PC-9 (cell line): ENCODE data around the gene SLC30A7. TPM values are rescaled to one million over a fixed set of nuclear protein-coding genes. Genes with fewer than 3 reads are reported as not detected.

Experiments
- BruUV-seq: library from RNA; stranded (reverse); fragments of 400-500 nt; replicated peaks from 2 replicates; lab custom pipeline; 2021; lab: Mats Ljungman, UMichigan
- CTCF ChIA-PET: fragments of 300-600 bp; sonication (Branson Sonifier 250); formaldehyde crosslinking; loops from one replicate; lab custom pipeline; 2022; ENCODE audit warnings: antibody characterized with exemption; lab: Charles Lee
- POLR2A ChIA-PET: fragments of 300-600 bp; sonication (Branson Sonifier 250); formaldehyde crosslinking; loops from one replicate; lab custom pipeline; 2022; ENCODE audit warnings: antibody characterized with exemption; ENCODE audit not compliant: unreplicated experiment; lab: Charles Lee
- DNase-seq, 2 experiments: peaks; one replicate each; pipeline versions ENCODE4 v3.0.0 to v3.0.0-alpha.2; 2015 to 2022; ENCODE audit warnings: mixed read lengths in 1 of 2
- H2AFZ ChIP-seq: fragments of 200-600 bp; sonication (generic); 2 replicates; pipeline ENCODE4 v1.8.1; 2017; ENCODE audit warnings: antibody characterized with exemption
- H3F3A ChIP-seq: fragments of 200-600 bp; sonication (generic); 2 replicates; pipeline ENCODE4 v1.8.1; 2017; ENCODE audit warnings: antibody characterized with exemption, mild to moderate bottlenecking, low read depth; ENCODE audit not compliant: insufficient read depth
- H3K27ac ChIP-seq: fragments of 200-600 bp; sonication (generic); 2 replicates; pipeline ENCODE4 v1.6.1; 2016; ENCODE audit warnings: mixed run types
- H3K27me3 ChIP-seq: fragments of 200-600 bp; sonication (generic); 2 replicates; pipeline ENCODE4 v1.6.1; 2016; ENCODE audit warnings: low read depth, mixed run types; ENCODE audit not compliant: insufficient read depth
- H3K36me3 ChIP-seq: fragments of 200-600 bp; sonication (generic); 2 replicates; pipeline ENCODE4 v1.6.1; 2016; ENCODE audit warnings: low read depth, mixed run types
- H3K4me1 ChIP-seq: fragments of 200-600 bp; sonication (generic); replicated peaks from 2 replicates; pipeline ENCODE4 v1.6.1; 2016; ENCODE audit warnings: mixed run types; ENCODE audit not compliant: insufficient read depth
- H3K4me2 ChIP-seq: fragments of 200-600 bp; sonication (generic); 2 replicates; pipeline ENCODE4 v1.6.1; 2017; ENCODE audit warnings: mixed run types
- H3K4me3 ChIP-seq: fragments of 200-600 bp; sonication (generic); 2 replicates; pipeline ENCODE4 v1.6.1; 2016; ENCODE audit warnings: mixed run types
- H3K79me2 ChIP-seq: fragments of 200-600 bp; sonication (generic); 2 replicates; pipeline ENCODE4 v1.6.1; 2017; ENCODE audit warnings: low read depth, mixed run types
- H3K9me2 ChIP-seq: fragments of 200-600 bp; sonication (generic); 2 replicates; pipeline ENCODE4 v1.8.1; 2017; ENCODE audit warnings: mild to moderate bottlenecking; ENCODE audit not compliant: insufficient read depth
- H3K9me3 ChIP-seq: fragments of 200-600 bp; sonication (generic); 2 replicates; pipeline ENCODE4 v1.8.1; 2016; ENCODE audit warnings: low read depth; ENCODE audit not compliant: insufficient read depth
- H4K20me1 ChIP-seq: fragments of 200-600 bp; sonication (generic); 2 replicates; pipeline ENCODE4 v1.8.1; 2017; ENCODE audit not compliant: insufficient read depth
- EZH2 ChIP-seq: fragments of 200-600 bp; sonication (generic); IDR thresholded peaks from 2 replicates; pipeline ENCODE4 v1.8.0; 2017; ENCODE audit warnings: antibody characterized with exemption, low read depth
- intact Hi-C: fragments of 100-400 bp; cut with micrococcal nuclease; formaldehyde crosslinking; loops from one replicate; pipeline ENCODE4 v1.10.0; 2022; ENCODE audit not compliant: unreplicated experiment
- total RNA-seq: library from RNA; stranded (reverse); gene quantifications from 2 replicates; pipeline ENCODE4 v1.2.3, GENCODE V29; 2021
- TF ChIP-seq, protein P1 (sequence below): fragments of 200-600 bp; sonication (generic); conservative IDR thresholded peaks from 2 replicates; pipeline ENCODE4 v1.6.1; 2017; ENCODE audit warnings: mixed run types, antibody characterized with exemption, mild to moderate bottlenecking, moderate library complexity

The SLC30A7 gene
- total RNA-seq, 1 experiment from 2014 or later: 27.4 TPM

DNA sequence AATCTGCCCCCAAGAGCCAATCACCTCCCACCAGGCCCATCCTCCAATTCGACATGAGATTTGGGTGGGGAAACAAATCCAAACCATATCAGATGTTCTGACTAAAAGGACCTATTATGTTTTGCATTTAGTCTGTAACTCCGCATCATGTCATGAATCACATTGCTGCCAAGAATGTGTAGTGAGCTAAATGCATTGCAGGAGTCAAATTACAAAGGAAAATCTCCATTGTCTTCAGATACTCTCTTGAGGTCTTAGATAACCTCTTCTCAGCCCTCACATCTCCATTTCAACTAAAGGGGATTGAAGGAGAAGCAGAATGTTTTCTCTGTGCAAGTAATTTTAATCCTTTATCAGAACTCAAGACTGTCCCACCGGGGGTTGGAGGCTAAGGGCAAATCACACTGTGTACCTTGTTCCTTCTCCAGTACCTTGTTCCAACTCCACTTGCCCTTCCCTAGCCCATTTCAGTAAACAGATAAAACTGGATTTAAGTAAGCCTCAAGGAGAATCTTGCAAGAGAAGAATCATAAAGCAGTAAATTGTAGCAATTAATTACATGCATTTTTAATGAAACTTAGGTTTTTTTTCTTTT lies 35.4 kb upstream of the SLC30A7 start:
- Histone ChIP-seq H3K27ac (no peak overlapping the region), H2AFZ (peak overlapping the region; percentile 4; the same call in 1 of the 2 replicates), H3K27me3 (no peaks in the 10 kb centered on the region), H3K4me2 (no peak overlapping the region), H3K79me2 (no peaks in the 10 kb centered on the region), H3F3A (no peaks in the 10 kb centered on the region), H3K4me3 (no peak overlapping the region), H4K20me1 (no peaks in the 10 kb centered on the region), H3K9me2 (no peaks in the 10 kb centered on the region; the same call in 1 of the 2 replicates), H3K4me1 (no peaks in the 10 kb centered on the region), H3K36me3 (no peaks in the 10 kb centered on the region), H3K9me3 (0 out of 2 replicates have a peak, but pooled peaks cover 8% of the 10 kb centered on the region)
- intact Hi-C loops: no loop called here
- POLR2A ChIA-PET: no interaction called here
- BruUV-seq: no TSS peak
- CTCF ChIA-PET: no interaction called here
- TF ChIP-seq EZH2: no peak
- TF ChIP-seq, protein P1, sequence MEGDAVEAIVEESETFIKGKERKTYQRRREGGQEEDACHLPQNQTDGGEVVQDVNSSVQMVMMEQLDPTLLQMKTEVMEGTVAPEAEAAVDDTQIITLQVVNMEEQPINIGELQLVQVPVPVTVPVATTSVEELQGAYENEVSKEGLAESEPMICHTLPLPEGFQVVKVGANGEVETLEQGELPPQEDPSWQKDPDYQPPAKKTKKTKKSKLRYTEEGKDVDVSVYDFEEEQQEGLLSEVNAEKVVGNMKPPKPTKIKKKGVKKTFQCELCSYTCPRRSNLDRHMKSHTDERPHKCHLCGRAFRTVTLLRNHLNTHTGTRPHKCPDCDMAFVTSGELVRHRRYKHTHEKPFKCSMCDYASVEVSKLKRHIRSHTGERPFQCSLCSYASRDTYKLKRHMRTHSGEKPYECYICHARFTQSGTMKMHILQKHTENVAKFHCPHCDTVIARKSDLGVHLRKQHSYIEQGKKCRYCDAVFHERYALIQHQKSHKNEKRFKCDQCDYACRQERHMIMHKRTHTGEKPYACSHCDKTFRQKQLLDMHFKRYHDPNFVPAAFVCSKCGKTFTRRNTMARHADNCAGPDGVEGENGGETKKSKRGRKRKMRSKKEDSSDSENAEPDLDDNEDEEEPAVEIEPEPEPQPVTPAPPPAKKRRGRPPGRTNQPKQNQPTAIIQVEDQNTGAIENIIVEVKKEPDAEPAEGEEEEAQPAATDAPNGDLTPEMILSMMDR: no peak
- peak in 1 of 2 experiments; percentile 43 for DNase-seq

DNA sequence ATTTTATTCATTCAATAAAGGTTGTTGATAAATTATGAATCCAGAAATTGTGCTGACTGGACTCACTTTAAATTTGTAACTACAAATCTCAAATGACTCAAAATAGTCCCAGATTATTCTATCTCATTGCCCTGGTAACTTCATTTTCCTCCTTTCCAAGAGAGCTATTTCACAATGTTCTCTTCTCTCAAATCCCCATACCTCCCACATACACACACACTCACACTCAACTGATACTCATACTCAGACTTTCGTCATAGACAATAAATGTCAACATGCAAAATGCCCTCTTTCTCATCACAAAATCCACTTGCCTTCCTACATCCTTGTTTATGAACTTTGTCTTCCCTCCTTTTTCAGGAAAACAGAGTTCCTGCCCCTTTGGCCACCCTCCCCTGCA lies 34.5 kb upstream of the SLC30A7 start:
- CTCF ChIA-PET: no interaction called here
- no peak overlapping the region for H3K27ac ChIP-seq
- POLR2A ChIA-PET: no interaction called here
- no peaks in the 10 kb centered on the region for H3K4me1 ChIP-seq
- H3K36me3 ChIP-seq: no peaks in the 10 kb centered on the region
- no peak for DNase-seq
- H2AFZ ChIP-seq: no peak overlapping the region
- BruUV-seq: no TSS peak
- no peak overlapping the region for H3K4me3 ChIP-seq
- H3K9me3 ChIP-seq: 0 out of 2 replicates have a peak, but pooled peaks cover 8% of the 10 kb centered on the region
- TF ChIP-seq, protein P1: no peak
- no peak for TF ChIP-seq EZH2
- H3K27me3 ChIP-seq: no peaks in the 10 kb centered on the region
- no peaks in the 10 kb centered on the region; the same call in 1 of the 2 replicates for H3K9me2 ChIP-seq
- H4K20me1 ChIP-seq: no peaks in the 10 kb centered on the region
- H3F3A ChIP-seq: no peaks in the 10 kb centered on the region
- H3K79me2 ChIP-seq: no peaks in the 10 kb centered on the region
- intact Hi-C loops: no loop called here
- no peak overlapping the region for H3K4me2 ChIP-seq

DNA sequence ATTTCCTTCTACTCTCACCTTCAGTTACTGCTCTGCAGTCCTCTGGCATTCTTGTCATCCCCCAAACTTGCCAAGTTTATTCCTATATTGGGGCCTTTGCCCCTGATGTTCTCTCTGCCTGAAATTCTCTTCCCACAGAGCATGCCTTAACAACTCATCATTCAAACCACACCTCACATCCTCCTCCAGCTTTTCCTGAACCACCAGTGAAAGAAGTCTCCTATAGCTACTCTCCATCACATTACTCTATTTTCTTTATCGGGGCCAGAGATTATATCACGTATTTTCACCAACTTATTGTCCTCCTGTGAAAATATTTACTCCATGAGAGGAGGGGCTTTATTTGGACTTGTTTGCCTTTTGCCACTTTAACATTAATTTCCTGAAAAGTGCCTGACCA lies 33.3 kb upstream of the SLC30A7 start:
- ChIA-PET POLR2A (no interaction called here), CTCF (no interaction called here)
- Histone ChIP-seq H3K9me3 (0 out of 2 replicates have a peak, but pooled peaks cover 8% of the 10 kb centered on the region), H3K9me2 (no peaks in the 10 kb centered on the region; the same call in 1 of the 2 replicates), H3F3A (no peaks in the 10 kb centered on the region), H3K79me2 (no peaks in the 10 kb centered on the region), H3K4me3 (no peak overlapping the region), H3K4me2 (no peak overlapping the region), H3K36me3 (no peaks in the 10 kb centered on the region), H3K27ac (no peak overlapping the region), H3K4me1 (no peaks in the 10 kb centered on the region), H3K27me3 (no peaks in the 10 kb centered on the region), H2AFZ (no peak overlapping the region), H4K20me1 (no peaks in the 10 kb centered on the region)
- BruUV-seq: no TSS peak
- TF ChIP-seq, protein P1: no peak
- TF ChIP-seq EZH2: no peak
- DNase-seq: no peak
- intact Hi-C loops: no loop called here
